DOHH2 (cell line): ENCODE measurements around the gene IFRD2.
A peak's percentile ranks its signal among the peaks of the same experiment; 100 is the strongest.

Experiments
- H3F3A ChIP-seq: fragments of 200-600 bp; sonication (generic), shearing (Covaris generic); 2 replicates; pipeline ENCODE4 v1.6.0; 2016; ENCODE audit warnings: antibody characterized with exemption, mild to moderate bottlenecking; ENCODE audit not compliant: control insufficient read depth, insufficient read depth
- H3K27ac ChIP-seq: fragments of 200-600 bp; sonication (generic); 2 replicates; pipeline ENCODE4 v1.5.1; 2014; ENCODE audit warnings: low read depth, mild to moderate bottlenecking, low read length, moderate library complexity
- H3K27me3 ChIP-seq: fragments of 200-600 bp; sonication (generic); 2 replicates; pipeline ENCODE4 v1.6.1; 2014; ENCODE audit warnings: mild to moderate bottlenecking, low read length, mixed read lengths; ENCODE audit not compliant: control insufficient read depth
- H3K36me3 ChIP-seq: fragments of 200-600 bp; sonication (generic); 2 replicates; pipeline ENCODE4 v1.6.1; 2014; ENCODE audit warnings: mild to moderate bottlenecking, low read length, moderate library complexity, mixed read lengths; ENCODE audit not compliant: control insufficient read depth
- H3K4me1 ChIP-seq: fragments of 200-600 bp; sonication (generic); 2 replicates; pipeline ENCODE4 v1.6.1; 2014; ENCODE audit warnings: mild to moderate bottlenecking, low read length, mixed read lengths; ENCODE audit not compliant: control insufficient read depth
- H3K4me2 ChIP-seq: fragments of 200-600 bp; sonication (generic); 2 replicates; pipeline ENCODE4 v1.6.0; 2014; ENCODE audit warnings: mild to moderate bottlenecking, low read length, moderate library complexity
- H3K4me3 ChIP-seq: fragments of 200-600 bp; sonication (generic); 2 replicates; pipeline ENCODE4 v1.5.1; 2014; ENCODE audit warnings: mild to moderate bottlenecking, low read length, mixed read lengths
- H3K79me2 ChIP-seq: fragments of 200-600 bp; sonication (generic); 2 replicates; pipeline ENCODE4 v1.6.1; 2014; ENCODE audit warnings: mild to moderate bottlenecking, low read length, mixed read lengths; ENCODE audit not compliant: control insufficient read depth
- H3K9me2 ChIP-seq: fragments of 200-600 bp; sonication (generic); replicated peaks from 2 replicates; pipeline ENCODE4 v1.6.1; 2014; ENCODE audit warnings: mild to moderate bottlenecking, low read length, mixed read lengths; ENCODE audit not compliant: control insufficient read depth
- H3K9me3 ChIP-seq: fragments of 200-600 bp; sonication (generic); 2 replicates; pipeline ENCODE4 v1.6.1; 2014; ENCODE audit warnings: antibody characterized with exemption, low read length, mixed read lengths; ENCODE audit not compliant: control insufficient read depth, insufficient read depth
- H4K20me1 ChIP-seq: fragments of 200-600 bp; sonication (generic); 2 replicates; pipeline ENCODE4 v1.6.0; 2014; ENCODE audit warnings: low read depth, mild to moderate bottlenecking, antibody characterized with exemption, low read length, moderate library complexity; ENCODE audit not compliant: control insufficient read depth, insufficient read depth
- EZH2phosphoT487 ChIP-seq: fragments of 200-600 bp; sonication (generic); IDR thresholded peaks from 2 replicates; pipeline ENCODE4 v1.6.1; 2017; ENCODE audit warnings: borderline replicate concordance, mild to moderate bottlenecking, antibody characterized with exemption, low read length, moderate library complexity, mixed read lengths
- TF ChIP-seq, protein P1 (sequence below): fragments of 200-600 bp; sonication (generic); IDR thresholded peaks from one replicate; pipeline ENCODE4 v1.5.1; 2014; ENCODE audit warnings: antibody characterized with exemption, mild to moderate bottlenecking, low read depth, low read length; ENCODE audit not compliant: poor library complexity, severe bottlenecking

Gene IFRD2

DNA sequence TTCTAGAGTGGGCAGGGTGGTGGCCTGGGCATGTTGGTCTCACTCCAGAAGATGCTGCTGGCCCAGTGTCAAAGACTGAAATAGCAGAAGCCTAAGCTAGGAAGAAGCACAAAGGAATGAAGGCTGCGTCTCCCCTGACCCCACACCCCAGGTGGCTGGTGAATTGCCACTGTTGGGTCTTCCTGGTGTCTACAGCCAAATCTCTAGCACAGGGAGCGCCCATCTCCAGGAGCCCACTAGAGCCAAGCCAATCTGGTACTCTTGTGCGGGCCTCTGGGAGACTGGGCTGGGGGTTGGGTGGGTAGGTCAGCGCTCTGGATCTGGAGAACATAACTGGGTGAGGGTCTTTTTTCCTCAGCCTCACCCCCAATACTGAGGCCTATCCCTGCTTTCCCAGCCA, 34.9 kb upstream of the IFRD2 start:
- peak overlapping the region; percentile 91 for H3K4me3 ChIP-seq
- H3K36me3 ChIP-seq, result peaks cover 58% of the 10 kb centered on the region
- H3K27ac ChIP-seq, result no peak overlapping the region

DNA sequence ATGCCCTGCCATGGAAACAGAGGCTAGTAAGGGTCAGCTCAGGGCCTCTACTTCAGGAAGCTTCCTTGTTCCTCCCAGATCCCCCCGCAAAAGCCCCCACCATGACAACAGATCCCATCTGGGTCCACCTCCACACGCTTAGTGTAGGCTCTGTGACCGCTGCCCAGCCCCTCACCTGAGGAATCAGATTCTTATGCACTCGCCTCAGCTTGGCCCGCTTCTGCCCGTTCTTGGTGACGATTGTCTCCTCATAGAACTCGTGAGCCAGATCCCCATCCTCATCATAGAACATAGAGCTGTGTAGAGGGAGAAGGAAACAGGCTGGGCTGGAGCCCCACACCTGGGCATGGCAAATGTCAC, 33.9 kb upstream of the IFRD2 start:
- Histone ChIP-seq H3K4me2 (no peak overlapping the region), H3K36me3 (peaks cover 49% of the 10 kb centered on the region), H3K4me3 (no peak overlapping the region), H3F3A (peaks cover 21% of the 10 kb centered on the region), H3K9me2 (no peaks in the 10 kb centered on the region), H3K27me3 (no peaks in the 10 kb centered on the region), H3K9me3 (no peaks in the 10 kb centered on the region), H3K79me2 (peaks cover 21% of the 10 kb centered on the region), H3K4me1 (peaks cover 32% of the 10 kb centered on the region), H3K27ac (no peak overlapping the region), H4K20me1 (no peaks in the 10 kb centered on the region)
- TF ChIP-seq, protein P1, sequence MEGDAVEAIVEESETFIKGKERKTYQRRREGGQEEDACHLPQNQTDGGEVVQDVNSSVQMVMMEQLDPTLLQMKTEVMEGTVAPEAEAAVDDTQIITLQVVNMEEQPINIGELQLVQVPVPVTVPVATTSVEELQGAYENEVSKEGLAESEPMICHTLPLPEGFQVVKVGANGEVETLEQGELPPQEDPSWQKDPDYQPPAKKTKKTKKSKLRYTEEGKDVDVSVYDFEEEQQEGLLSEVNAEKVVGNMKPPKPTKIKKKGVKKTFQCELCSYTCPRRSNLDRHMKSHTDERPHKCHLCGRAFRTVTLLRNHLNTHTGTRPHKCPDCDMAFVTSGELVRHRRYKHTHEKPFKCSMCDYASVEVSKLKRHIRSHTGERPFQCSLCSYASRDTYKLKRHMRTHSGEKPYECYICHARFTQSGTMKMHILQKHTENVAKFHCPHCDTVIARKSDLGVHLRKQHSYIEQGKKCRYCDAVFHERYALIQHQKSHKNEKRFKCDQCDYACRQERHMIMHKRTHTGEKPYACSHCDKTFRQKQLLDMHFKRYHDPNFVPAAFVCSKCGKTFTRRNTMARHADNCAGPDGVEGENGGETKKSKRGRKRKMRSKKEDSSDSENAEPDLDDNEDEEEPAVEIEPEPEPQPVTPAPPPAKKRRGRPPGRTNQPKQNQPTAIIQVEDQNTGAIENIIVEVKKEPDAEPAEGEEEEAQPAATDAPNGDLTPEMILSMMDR, result no peak
- TF ChIP-seq EZH2phosphoT487, result no peak

More for the DNA sequence above, 34.9 kb upstream of the IFRD2 start:
- H3F3A ChIP-seq, result peaks cover 21% of the 10 kb centered on the region
- H3K9me3 ChIP-seq, result no peaks in the 10 kb centered on the region
- no peak for TF ChIP-seq EZH2phosphoT487
- TF ChIP-seq, protein P1, result no peak
- peak overlapping the region; percentile 72 for H3K4me2 ChIP-seq
- H4K20me1 ChIP-seq, result no peaks in the 10 kb centered on the region
- no peaks in the 10 kb centered on the region for H3K9me2 ChIP-seq
- H3K4me1 ChIP-seq, result peaks cover 24% of the 10 kb centered on the region
- peaks cover 25% of the 10 kb centered on the region for H3K79me2 ChIP-seq
- H3K27me3 ChIP-seq, result no peaks in the 10 kb centered on the region

DNA sequence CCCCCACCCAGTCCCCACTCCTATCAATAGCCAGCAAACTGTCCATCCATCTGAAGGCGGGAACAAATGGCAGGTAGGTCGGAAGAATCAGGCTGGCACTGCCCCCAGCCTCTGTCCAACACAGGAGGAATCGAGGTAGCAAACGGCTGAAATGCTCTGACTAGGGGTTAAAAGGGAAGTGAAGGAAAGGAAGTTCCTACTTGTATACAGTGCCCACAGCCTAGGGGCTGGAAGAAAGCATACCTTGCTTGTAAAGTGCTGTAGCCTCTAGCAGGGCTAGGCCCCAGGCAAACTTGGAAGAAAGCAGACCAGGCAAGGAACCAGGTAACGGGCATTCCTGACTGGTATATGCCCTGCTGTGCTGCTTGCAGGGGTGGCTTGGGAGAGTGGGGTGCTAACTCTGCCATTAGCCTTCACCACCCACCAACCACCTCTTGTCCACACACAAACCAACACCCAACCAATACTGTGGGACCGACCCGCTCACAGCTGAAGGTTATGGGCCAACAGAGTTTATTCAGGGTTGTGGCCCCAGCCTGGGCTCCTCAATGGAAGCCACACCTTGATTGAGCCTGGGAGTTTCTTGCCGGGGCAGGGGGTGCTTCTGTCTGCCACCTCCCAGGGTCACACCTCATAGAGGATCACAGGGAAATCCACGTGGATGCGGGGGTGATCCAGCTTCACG, 33.4 kb upstream of the IFRD2 start:
- Histone ChIP-seq H3K27ac (no peak overlapping the region), H3K9me2 (no peaks in the 10 kb centered on the region), H4K20me1 (no peaks in the 10 kb centered on the region), H3K79me2 (peaks cover 24% of the 10 kb centered on the region), H3K4me1 (peaks cover 32% of the 10 kb centered on the region), H3K4me3 (no peak overlapping the region), H3K27me3 (no peaks in the 10 kb centered on the region), H3K4me2 (no peak overlapping the region), H3K36me3 (peaks cover 43% of the 10 kb centered on the region), H3F3A (peaks cover 16% of the 10 kb centered on the region), H3K9me3 (no peaks in the 10 kb centered on the region)
- no peak for TF ChIP-seq EZH2phosphoT487
- TF ChIP-seq, protein P1, result no peak

DNA sequence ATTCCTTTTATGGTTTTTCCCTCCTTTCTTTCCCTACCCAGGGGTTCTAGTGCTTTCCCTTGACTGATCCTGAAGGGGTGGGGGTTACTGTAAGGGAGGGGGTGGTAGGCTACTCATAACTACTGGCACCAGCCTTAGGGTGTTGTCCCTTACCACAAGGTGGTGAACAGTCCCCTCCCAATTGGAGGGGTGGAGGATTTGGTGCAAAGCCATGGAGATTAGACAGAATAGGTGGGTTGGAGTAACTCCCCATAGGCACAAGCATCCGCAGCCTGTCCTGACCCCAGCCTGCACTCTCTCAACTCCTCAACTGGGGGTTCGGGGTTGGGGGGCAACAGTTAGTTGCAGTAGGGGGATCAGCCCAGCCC, 32.9 kb upstream of the IFRD2 start:
- H3K4me1 ChIP-seq, result peaks cover 36% of the 10 kb centered on the region

More for the DNA sequence above, 32.9 kb upstream of the IFRD2 start:
- Histone ChIP-seq H3K9me3 (no peaks in the 10 kb centered on the region), H3K4me3 (no peak overlapping the region), H3K36me3 (peaks cover 38% of the 10 kb centered on the region), H3K27me3 (no peaks in the 10 kb centered on the region), H4K20me1 (no peaks in the 10 kb centered on the region), H3K79me2 (peaks cover 24% of the 10 kb centered on the region), H3K9me2 (no peaks in the 10 kb centered on the region), H3F3A (peaks cover 12% of the 10 kb centered on the region), H3K4me2 (no peak overlapping the region), H3K27ac (no peak overlapping the region)
- TF ChIP-seq EZH2phosphoT487, result no peak
- TF ChIP-seq, protein P1, result no peak
